Fibroblast of skin of left quadriceps (primary cell): Measurements from ENCODE around the gene STAT1.
"Not testable (repeated sequence)": the region's sequence is repeated elsewhere in the genome, so short reads cannot be mapped to it uniquely, and the experiment has no call there.

Source experiments
- DNase-seq, 2 experiments: peaks; one replicate each; pipeline ENCODE4 v3.0.0-alpha.2; 2013; ENCODE audit warnings: low read depth in 2 of 2

The STAT1 gene

DNA sequence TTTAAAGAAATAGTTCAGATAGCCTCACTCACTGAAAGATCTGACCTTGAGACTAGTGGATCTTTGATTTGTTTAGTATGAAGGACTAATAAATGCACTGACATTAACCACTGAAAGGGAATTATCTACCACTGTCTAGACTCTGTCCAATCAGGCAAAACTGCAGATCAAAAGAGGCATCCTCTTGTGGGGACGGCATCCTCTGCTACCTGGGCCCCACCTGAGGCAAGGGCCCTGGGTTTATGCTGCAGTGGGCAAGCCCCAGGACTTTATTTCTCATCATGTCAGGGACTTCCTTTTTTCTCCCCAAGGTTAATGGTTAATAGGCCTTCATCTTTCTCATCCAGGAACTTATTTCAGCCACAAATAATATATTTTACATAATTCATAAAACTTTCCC is 32.2 kb downstream of the STAT1 start:
- DNase-seq: no peak

DNA sequence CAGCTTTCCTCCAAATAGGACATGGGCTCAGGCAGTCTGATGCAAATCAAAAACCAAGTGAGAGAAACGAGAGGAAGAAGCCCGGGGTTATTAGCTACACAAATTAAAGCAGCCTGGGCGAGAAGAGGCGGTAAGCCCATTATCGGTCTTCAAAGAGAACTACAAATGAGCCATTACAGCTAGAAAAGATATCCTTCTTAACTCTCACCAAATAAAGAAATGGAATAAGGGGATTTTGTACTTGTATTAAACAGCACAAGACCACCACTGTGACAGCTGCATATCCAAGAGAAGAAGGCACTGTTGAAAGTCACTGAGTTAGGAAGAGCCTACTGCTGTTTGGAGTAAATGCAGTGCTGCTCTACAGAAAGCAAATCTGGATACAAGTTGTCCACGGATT is 32.6 kb downstream of the STAT1 start:
- DNase-seq: no peak

DNA sequence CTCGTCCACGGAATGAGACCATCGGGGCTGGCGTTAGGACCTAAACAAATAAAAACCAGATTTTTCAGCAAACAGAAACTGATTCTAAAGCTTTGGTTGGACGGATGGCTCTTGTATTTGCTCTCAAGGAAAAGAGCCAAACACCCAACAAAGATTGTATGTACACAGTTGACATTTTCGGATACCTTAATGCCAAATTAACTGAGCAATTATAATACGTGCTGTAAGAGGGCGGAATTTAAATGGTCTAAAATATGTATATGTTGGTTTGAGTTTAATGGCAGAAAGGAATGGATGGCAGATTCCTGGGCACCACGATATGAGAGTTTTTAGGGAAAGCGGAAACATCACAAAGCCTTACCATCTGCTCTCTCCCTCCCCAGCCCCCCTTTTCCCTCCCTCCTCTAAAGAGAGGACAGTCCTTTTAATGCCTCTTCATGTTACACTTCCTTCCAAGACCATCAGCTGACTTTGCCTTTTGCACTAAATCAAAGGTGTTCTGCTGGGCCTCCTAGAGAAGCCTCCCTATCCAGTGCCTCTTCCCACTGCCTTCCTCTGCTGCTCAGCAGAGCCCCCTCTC is 33.3 kb downstream of the STAT1 start:
- DNase-seq: no peak

DNA sequence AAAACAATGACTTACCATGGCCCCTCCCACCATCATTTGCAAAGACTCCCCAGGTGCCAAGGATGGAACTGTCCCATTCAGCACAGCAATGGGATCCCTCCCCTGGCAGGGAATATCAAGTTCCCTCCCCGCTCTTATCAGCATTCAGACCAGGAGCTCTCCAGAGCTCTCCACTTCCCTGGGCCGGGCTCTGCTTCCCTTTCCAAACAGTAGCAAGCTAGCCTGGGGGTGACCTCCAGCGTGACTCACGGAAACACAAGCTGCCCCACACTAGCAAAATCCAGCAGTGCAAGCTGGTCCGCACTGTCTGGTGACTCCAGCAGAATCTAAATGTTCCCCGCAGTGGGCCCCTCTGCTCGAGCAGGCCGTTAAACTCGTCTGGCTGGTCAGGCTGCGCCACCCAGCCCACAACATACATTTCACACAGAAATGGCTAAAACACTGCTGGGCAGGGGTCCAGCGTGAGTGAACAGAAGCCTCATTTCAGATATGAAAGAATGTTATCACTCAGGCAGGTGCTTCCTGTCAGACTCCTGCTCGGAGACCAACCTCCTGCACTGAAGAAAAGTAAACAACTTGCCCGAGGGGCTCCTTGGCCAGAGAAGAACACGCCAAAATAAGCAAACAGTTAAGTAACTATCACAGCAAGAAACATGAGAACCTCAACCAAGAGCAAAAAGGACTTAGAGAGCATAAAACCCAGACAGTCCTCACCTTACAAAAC is 33.9 kb downstream of the STAT1 start:
- no peak for DNase-seq

DNA sequence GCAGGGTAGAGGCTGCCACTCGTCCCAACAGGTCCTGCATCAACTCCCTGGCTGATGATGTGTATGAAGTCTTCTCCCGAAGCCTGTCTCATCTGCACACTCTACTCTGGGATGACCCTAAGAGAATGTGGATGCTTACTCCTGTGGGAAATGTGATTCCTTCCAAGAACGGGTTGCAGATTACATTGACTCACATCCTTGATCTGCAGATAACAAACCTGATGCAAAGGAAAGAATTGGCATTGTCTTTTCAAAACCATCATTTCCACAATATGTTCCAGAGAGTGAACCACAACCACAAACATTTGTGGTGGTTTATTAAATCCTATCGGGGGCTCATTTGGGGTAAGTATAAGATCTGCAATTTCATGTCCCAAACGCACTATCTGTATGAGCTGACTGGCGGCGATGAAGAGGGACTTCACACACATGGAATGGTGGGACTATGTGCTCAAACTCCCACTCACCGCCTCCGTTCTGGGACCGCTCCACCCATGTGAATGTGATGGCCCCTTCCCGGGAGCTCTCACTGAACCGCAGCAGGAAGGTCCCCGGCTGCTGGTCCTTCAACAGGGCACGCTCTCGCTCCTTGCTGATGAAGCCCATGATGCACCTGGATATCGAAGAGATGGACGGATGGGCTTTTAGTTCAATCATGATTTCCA is 35.5 kb downstream of the STAT1 start:
- peak; percentile 41 to 48 for DNase-seq

DNA sequence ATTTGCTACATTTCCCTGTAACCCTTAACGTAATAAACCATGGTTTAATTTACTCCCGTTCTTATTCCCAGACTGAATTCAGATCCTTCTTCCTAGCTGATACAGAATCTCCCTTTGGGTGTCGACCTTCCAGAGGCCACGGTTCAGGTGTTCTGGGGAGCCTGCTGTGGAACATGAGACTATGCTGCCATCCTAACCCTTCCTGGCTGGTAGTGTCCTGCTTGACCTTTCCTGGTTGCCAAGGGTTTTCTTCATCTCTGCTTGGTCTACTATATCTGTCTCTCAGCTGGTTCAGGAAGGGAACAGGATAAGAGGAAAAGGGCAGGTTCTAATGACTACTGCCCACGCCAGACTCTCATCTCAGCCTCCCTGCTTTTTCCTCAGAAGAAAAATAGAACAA is 36.5 kb downstream of the STAT1 start:
- no peak for DNase-seq

DNA sequence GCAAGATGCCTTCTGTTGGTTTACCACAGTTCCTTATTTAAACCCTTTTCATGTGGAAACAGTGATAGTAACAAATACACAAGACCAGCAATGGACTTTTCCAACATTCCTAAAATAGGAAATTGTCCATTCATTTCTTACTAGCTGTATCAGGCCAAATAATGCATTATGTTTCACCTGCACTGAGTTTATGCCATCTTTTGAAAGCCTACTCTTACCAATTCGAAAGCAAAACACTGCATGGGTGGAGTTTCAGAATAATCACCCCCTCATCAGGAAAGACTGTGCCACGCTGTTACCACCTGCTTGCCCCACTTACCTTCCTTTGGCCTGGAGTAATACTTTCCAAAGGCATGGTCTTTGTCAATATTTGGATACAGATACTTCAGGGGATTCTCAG is 37.5 kb downstream of the STAT1 start:
- DNase-seq: no peak

DNA sequence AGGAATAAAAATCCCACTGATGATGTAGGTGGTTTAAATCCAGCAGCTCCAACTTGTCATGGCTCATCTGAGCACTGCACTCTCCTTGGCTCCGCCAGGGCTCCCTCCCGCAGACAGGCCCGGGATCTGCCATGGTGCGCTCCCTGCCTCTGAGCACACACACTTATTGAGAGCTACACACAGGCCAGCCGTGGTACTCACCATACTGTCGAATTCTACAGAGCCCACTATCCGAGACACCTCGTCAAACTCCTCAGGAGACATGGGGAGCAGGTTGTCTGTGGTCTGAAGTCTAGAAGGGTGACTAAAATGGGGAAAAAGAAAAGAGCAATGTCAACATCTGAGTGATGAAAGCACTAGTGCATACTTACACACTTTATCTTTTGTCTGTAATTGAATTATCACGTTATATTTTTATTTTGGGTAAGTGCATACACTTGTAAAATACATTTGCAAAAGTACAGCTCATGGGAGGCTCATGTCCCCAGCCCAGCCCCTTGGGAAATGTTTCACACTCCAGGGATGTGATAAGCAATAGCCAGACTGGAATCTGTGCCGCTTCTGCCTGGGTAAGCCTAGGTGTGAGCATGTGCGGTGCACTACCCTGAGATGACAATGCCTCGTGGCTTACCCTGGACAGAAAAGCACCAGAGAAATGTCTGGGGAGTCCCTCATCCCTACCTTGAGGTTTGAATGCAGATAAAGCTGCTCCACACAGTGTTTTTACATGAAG is 39.2 kb downstream of the STAT1 start:
- DNase-seq: no peak

DNA sequence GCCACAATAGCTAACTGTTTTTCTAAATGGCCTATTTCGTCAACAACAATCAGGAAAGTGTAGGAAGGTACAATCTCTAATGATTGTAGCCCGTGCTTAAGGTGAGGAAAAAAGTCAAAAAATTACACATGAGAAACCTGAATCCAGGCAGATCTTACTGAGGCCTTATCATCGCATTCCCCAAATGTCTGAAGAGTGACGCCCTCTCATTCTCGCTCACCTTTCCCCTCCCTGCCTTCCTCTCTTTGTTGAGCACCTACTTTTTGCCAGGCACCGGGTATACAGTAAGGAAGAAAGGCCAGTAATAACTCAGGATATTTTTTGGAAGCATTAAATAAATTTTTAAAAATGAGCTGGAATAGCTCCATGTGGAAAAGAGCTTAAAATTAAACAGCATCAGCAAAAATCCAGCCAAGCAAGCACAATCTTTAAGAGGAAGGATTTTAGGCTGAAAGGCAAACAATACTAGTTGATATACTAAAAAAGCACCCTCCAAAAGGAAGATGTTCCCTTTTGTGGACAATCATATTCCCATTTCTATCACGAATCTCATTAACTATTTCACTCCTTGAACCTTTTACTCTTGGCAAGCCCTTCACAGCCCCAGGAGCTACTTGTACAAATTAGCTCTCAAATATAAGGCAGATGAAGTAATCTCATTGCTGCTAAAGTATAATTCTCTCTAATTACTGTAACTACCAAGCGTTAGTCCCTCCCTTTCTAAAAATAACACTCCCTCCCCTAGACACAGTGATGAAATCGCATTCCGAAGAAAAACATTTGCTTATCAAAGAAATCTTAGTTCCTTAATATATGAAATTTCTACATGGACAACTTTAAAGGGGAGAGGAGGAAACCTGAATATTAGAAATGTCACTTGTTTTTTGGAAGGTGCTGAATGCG is 40.0 kb downstream of the STAT1 start:
- DNase-seq: no peak

DNA sequence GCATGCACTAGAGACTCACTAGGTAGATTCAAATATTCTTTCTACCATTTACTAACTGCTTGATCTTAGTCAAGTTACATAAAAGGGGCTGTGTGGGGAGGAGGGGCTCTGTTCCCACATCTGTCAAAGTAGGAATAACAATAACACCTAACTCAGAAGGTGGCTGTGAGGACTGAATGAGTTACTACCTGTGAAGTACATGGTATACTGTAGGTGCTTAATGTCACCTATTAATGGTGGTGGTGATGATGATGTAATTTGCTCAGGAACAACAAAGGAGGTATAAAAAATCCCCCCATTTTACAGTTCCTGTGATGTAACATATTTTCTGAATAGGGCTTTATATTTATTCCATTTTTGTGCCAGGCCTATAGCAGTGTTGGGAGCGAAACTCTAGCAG is 40.7 kb downstream of the STAT1 start:
- DNase-seq: no peak

DNA sequence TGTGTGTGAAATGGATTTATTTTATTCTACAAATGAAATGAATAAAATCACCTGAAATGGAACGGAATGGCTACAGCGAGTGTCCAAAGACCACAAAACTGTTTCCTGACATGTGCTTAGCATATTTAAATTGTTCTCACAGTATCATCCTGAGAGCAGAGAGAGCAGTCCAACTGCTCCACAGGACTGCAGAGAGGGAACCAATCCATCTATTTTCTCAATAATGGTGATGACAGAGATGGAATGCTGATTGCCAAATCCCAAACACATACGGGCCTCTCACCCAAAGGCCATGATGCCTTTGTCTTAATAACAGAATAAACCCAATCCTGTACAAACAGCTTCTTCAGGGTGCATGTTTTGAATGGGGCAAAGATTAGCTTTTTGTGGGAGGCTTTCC is 41.1 kb downstream of the STAT1 start:
- DNase-seq: peak; percentile 60 to 71

DNA sequence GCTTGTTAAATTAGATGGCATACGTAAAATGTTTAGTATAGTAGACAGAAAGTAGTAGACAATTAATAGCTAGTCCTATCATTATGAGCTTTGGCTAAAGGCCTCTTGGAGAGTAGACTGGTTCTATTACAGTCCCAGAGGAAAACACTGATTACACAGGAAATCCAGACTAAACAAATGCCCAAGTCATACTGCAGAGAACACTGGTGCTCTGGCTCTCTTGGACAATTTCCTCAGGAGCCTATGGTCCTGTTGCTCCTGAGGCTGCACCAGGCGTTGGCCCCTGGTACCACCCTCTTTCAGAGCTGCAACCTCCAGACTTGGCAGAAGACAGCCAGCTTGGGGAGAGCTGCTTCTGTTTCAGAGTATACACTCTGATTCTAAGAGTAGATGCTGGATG is 41.8 kb downstream of the STAT1 start:
- DNase-seq: no peak

DNA sequence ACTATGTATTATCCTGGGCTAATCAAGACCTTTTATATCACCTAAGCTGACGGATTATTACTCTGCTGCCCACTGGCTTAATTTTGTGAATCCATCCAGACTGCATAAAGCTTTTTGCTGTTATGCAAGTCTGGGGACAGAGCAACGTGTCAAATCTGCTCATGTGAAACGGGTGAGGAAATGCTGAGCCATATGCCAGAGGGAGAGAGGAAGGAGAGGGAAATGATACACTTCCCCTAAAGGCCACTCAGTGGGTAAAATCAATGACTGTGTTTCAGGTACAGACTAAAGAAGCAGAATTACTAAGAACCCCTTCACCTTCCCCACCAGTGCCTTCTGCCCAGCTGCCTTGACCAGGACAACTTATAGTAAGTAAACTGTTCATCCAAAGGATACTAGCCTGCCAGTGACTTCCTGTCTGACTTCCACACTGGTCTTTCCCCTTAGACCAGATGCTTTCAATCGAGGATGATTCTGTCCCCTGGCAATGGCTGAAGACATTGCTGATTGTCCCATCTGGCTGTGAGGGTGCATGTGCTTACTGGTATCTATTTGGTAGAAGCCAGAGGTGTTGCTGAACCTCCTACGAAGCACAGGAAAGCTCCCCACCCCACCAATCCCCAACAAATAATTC is 43.0 kb downstream of the STAT1 start:
- DNase-seq: no peak

DNA sequence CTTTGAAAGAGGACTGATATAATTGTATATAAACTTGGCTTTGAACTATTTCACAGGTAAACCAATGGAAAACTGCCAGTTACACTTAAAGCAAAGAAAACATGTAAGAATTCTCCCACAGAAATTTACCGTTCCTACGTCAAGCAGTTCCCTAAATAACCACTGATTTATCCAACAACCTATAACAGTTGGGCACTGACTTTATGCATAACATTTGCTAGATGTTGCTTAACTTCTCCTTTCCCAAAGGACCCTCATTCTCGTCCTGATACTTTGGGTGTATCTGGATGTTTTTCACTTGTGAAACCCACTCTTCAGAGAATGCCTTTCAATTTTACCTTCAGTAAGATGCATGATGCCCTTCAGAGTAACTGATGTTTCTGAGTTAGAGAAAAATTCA is 43.8 kb downstream of the STAT1 start:
- no peak for DNase-seq

DNA sequence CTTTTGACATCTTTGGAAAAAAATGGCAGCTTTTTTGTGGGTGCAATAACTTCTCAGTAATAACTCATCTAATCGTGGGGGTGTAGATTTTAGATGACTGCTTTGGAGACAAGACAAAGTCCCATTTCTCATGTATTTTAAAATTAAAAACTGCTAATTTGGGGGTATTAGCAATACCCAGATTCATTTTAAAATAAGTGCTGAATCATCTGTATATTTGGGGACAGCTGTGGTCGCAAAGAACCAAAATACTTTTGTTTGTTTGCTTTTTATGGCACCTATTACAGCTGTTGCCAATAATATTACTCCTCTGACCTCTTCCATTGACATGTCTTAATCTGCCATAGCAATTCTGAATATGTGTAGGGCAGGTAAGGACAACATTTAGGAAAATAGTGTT is 45.4 kb downstream of the STAT1 start:
- DNase-seq: no peak

DNA sequence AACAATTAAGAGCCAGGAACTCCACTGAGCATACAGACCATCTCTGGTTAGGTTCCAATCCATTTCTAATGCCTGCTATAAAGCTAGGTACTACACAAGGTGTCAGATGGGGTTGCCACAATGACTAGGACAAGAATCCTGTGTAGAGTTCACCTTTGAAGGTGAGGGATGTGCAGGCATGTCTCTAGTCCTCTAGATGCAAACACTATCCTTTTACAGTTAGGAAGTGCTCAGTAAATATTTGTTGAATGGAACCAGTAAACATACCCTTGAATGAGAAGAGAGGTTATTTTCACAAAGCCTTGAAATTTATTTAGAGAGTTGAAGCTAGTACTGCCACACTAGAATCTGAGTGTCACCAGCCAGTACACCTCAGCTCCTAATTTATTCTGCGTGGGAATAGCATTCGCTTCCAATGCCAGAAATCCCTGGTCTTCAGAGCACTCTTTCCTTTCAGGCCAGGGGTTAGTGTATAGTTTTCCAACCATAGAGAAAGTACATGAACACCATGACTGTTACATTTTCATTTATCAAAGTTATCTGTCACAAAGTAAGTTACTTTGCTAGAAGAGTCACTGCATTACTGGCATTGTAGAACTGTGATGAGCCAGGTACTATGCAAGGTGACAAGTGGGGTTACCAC is 48.3 kb downstream of the STAT1 start:
- DNase-seq: no peak

DNA sequence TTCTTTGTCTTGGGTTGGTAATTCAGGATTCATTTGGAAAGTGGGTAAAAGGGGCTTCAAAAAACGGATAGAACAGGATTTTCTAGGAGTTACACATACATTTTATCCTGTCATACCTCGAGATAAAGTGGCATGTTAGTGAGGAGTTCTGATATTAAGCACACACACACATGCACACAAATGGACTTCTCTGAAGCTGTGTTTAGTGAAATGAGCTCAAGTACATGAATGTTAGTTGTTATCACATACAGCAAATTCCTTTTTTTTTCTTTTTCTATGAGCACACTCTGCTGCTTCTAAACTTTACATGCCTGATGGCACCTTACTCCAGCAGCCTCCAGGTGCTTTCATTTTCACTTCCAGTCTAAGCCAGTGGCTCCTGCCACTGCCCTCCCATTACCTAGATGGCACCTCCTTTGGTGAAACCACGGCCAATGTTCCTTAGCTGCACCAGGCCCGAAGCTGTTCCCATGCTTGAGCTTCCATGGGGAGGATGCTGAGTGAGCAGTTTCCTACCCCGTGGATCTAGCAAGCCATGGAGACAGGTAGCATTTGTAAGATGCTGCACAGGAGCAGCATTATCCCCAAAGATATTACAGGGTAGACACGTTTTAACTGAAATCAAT is 49.7 kb downstream of the STAT1 start:
- no peak for DNase-seq

DNA sequence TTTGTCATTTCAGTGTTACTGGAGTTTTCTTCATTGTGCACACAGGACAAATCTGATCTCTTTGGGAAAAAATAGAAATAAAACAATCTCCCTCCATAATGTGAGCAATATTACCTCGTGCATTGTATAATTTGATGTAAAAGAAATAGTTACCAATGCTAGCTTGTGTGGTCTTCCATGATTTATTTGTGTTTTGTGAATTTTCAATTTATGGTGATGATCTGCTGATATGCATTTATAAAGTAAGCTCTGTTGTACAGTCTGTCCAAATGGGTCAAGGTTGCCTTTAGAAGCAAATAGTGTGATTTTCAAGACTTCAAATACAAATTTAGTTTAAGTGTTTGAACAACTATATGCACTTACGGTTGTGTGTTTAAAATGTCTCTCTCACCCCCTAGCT is 50.9 kb downstream of the STAT1 start:
- no peak for DNase-seq

DNA sequence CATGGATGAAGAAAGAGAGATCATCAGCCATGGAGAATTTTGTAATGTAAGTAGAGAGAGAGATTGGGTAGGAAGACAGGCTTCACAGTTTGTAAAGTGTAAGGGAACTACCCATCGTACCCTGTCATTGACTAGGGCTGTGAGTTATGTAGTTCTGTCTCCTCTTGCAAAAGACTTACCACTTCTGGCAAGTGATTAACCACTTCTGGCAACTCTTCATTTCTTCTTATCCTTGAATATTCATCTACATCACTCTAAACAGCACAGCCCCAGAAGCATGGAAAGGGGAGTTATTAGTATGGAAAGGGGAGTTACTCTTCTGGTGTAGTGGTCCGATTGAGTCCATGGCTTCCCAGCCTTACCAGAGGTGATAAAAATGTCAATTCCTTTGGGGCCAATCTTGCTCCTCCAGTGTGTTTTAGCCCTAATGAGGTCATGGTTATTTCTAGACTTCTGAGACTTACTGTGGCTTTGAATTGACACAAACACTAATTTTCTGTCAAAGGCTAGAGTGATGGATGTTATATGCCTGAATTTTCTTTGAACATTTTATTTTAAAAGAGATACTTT is 52.0 kb downstream of the STAT1 start:
- no peak for DNase-seq

DNA sequence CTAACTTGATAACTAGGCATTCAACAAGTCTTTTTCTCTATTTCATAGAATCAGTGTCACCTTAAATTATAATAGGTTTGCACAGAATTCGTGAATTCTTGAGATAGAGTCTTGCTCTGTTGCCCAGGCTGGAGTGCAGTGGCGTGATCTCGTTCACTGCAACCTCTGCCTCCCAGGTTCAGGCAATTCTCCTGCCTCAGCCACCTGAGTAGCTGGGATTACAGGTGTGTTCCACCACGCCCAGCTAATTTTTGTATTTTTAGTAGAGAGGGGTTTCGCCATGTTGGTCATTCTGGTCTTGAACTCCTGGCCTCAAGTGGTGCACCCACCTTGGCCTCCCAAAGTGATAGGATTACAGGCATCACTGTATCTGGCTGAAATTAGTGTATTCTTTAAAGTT is 52.9 kb downstream of the STAT1 start:
- DNase-seq: not testable (repeated sequence)
